NCI-H1105 (cell line): ENCODE measurements around the gene RPP21.
"Not testable (repeated sequence)": the region's sequence is repeated elsewhere in the genome, so short reads cannot be mapped to it uniquely, and the experiment has no call there.

ENCODE experiments used
- DNase-seq: peaks from one replicate; lab custom pipeline; 2025; lab: John Stamatoyannopoulos, UW

RPP21 gene

GRCh38 chr6:30329331-30329730, 15.6 kb upstream of the RPP21 start:
- DNase-seq: no peak

GRCh38 chr6:30331981-30332380, 13.0 kb upstream of the RPP21 start:
- no peak for DNase-seq

DNA sequence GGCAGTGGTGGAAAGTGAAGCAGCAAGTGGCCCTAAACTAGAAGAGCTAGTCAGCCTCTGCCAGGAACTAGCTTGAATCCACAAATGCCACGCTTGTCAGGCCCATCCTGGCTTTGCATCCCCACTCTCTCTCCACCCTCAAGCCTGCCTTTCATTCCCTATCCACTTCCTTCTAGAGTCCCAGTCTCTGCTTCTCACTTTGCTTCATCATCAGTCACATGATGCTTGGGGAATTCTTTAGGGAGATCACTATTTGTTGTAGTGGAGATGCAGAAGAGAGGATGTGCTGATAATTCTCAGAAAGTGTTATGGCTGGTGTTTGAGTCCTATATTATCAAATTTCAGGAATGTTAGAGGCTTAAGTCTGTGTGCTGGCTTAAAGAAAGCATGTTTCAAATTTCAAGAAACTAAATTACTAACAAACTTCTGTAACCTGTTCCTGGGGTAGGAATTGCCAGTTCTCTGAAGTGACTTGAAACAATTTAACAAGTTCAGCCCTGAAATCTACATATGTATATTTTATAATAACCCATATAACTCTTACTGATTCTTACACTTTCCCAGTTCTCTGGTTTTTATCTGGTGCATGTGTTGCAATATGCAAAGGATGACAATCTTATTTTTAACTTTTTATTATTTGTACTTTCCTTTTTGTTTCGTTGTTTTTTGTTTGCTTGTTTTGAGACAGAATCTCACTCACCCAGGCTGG, 10.7 kb upstream of the RPP21 start:
- DNase-seq: no peak

DNA sequence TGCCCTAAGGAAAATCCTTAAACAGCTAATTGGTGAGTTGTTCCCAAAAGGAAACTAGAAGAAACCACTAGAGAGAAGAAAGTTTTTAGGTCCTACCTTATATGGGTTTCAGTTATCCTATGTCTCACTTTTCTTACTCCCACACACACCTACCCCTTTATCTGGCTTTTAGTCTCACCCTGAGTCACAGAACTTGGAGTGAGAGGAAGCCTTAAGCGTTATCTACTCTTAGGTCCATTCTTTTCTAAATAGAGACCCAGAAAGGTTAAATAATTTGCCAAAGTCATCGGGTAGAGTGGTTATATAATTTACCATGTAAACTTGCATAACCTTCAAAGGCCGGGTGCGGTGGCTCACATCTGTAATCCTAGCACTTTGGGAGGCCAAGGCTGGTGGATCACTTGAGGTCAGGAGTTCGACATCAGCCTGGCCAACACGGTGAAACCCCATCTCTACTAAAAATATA, 4.3 kb upstream of the RPP21 start:
- DNase-seq: no peak

GRCh38 chr6:30341218-30341617, 3.7 kb upstream of the RPP21 start:
- DNase-seq: no peak

- no peak for DNase-seq
These were observed 3.2 kb upstream of the RPP21 start for GRCh38 chr6:30341728-30342127.

- no peak for DNase-seq
These were observed 627 bp upstream of the RPP21 start for GRCh38 chr6:30344191-30344867.

GRCh38 chr6:30345852-30346251, 896 bp downstream of the RPP21 start:
- no peak for DNase-seq

DNA sequence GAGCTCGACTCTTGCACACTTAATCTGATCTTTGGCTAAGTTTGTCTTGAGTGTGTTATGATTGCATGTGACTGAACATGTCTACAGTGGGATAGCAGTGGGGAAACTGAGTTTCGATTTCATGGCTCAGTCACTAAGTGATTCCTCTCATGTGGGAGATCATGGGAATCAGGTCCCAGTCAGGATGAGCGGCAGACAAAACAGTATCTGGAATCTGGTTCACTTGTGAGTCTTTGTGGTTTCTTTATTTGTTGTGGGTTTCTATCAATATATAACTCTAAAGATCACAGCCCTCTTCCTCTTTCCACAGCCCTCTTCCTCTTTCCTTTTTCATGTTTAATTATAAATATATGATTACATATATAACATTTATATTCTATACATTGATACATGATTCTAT, 4.0 kb downstream of the RPP21 start:
- no peak for DNase-seq

DNA sequence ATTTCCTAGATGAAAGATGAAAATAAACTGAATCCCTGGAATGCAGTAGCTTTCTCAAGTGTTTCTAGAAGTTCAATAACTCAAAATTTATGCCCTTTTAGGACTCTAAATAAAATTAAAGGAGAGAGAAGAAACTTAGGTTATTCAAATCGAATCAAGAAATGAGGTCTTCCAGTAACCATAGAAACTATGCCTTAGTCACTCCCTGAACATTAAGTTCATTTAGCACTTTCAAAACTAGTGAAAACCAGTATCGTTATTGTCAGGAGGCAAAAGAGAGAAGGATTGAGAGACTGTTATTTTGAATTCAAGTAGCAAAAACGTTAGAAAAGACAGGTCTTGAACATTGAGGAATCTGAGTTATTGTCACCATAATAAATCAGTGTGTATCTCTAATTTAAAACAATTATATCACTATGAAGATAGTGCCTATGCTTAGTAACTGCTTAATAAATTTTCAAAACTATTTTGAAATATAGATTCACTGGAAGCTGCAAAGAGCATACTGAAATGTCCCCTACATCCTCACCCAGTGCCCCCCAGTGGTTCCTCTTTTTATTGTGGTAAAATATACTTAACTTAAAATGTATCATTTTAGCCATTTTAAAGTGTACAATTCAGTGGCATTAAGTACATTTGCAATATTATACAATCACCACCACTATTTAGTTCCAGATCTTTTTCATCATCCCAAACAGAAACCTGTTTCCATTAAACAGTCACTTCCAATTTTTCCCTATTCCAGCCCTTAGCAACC, 4.6 kb downstream of the RPP21 start:
- no peak for DNase-seq

DNA sequence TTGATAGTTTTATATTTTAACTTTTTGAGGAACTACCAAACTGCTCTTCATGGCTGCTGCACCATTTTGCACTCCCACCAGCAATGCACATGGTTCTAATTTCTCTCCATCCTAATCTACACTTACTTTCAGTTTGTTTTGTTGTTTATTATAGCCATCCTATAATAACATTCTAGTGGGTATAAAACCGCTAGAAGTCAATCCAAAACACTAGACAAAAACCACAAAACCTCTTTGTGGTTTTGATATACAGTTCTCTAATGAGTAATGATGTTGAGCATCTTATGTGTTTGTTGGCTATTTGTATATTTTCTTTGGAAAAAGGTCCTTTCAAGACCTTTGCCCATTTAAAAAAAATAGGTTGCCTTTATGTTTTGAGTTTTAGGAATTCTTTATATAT, 5.6 kb downstream of the RPP21 start:
- DNase-seq: no peak

GRCh38 chr6:30352550-30352949, 7.6 kb downstream of the RPP21 start:
- no peak for DNase-seq

GRCh38 chr6:30355281-30355680, 10.3 kb downstream of the RPP21 start:
- DNase-seq: no peak

- no peak for DNase-seq
These were observed 11.6 kb downstream of the RPP21 start for GRCh38 chr6:30356536-30356935.

DNA sequence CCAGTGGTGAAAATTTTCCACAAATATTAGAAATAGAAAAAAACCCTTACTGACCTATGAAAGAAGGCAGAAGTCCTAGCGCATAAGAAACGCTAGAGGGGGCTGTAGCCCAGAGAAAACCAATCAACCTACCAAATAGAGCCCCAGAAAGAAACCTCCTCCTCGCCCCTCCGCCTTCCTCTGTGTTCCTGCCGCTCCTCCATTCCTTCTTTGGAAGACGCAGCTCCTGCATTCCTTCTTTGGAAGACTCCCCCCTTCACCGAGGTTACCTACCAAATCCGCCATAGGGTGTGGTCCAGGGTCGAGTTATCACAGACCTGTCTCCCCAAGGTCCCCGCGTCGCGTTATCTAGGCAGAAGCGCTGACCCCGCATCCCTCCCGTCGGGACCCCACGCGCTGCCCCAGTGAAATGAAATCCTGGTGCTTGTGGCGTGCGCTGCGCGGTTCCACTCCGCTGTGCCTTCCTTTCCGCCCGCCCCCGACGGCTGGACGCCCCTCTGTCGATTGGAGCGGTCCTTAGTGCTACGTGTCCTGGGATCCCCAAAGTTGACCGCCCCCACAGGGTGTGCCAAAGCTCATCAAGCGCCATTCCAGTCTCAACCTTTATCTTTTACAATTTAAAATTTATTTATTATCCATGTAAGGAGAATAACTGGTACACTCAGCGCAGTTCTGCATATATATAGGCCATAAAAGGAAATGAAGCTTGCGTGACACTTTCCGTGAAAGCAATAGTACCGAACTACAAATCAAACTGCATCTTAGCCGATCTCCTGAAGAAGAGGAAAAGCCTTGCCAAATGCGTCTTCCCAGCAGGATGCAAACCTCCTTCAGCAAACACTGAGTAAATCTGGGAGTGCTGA, 13.0 kb downstream of the RPP21 start:
- peak; percentile 38 for DNase-seq

- DNase-seq: no peak
These were observed 14.3 kb downstream of the RPP21 start for GRCh38 chr6:30359276-30359675.

- no peak for DNase-seq
These were observed 15.2 kb downstream of the RPP21 start for GRCh38 chr6:30360139-30360538.

DNA sequence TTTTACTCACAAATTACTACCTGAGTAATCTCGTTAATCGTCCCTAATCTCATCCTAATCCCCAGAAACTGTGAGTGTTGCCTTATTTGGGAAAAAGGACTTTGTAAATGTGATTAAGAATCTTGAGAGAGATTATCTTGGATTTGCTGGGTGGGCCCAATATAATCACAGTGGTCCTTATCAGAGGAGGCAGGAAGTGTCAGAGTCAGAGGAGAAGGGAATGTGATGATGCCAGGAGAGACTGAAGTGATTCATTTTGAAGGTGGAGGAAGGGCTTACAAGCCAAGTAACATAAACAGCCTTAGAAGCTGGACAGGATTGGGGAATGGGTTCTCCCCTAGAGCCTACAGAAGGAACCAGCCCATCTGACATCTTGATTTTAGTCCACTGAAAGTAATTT, 16.7 kb downstream of the RPP21 start:
- DNase-seq: no peak

DNA sequence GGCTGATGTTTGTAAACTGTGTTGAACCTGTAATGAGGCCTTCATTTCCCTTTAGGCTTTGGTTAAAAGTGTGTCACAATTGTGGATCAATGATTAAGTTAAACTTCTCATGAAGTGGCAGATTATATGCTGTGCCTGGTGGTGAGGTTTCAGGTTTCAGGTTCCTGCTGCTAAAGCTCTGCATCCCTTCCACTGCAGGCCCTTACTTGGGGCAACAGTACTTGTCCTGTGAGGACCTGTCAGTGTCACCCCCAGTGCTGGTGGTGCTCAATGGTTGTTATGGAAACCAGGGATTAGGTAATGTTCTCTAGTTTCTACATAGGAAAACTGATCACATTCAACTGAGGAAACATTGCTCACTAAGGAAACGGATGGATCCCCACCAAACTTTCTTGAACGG, 18.5 kb downstream of the RPP21 start:
- DNase-seq: no peak

DNA sequence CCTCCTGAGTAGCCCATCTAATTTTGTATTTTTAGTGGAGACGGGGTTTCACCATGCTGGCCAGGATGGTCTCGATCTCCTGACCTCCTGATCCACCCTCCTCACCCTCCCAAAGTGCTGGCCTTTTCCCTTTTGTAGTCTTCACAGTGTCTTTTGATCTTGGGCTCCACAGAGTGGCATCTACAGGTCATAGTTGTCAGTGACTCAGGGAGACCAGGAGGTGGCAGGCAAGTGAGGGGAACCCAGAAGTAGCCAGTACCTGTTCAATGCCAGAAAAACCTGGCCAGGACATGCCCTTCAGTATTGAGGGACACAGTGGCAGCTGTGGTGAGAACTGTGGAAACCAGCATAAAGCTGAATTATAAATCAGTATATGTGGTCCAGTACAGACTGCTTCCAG, 19.6 kb downstream of the RPP21 start:
- no peak for DNase-seq

DNA sequence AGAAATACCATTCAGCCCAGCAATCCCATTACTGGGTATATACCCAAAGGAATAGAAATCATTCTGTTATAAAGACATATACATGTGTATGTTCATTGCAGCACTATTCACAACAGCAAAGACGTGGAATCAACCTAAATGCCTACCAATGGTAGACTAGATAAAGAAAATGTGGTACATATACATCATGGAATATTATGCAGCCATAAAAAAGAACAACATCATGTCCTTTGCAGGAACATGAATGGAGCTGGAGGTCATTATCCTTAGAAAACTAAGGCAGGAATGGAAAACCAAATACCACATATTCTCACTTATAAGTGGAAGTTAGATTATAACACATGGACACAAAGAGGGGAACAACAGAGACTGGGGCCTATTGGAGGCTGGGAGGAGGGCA, 24.3 kb downstream of the RPP21 start:
- DNase-seq: not testable (repeated sequence)

DNA sequence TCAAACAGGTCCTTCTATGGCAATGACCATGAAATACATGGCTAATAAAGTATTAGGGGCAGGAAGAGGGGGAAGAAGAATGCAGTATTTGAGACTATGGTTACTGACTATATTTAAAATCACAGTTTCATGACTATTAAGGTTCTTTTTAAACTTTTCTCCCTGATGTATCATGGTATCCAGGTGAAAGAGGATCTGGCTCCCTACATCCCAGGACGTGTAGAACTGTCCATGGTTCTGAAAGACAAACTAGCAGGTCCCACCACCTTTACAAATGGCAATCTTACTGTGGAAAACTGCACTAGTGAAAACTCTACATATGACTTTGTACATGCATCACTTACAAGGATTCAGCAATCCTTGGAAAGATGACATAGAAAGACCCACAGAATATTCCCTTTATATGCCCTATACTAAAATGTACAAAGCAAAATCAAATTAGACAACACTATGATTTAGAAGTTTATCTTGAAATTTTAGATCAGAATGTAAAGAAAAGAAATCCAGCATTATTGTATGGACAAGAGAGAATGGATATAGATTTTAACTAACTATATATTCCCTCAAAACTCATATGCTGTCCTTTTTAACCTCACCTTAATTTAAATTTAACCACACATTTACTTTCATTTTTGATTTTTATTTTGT, 33.5 kb downstream of the RPP21 start:
- no peak for DNase-seq
